A549 (cell line): ENCODE measurements around the gene PCSK6. TPM values are rescaled to one million over a fixed set of nuclear protein-coding genes. Genes with fewer than 3 reads are reported as not detected.

Source experiments
- ATAC-seq, 2 experiments: fragments of 200-7000 bp in 1 of 2; fragments of >200 bp in 1 of 2; cut with Nextera tagmentation in 1 of 2; cut with Tn5 transposase in 1 of 2; 3 replicates each; pipeline versions ENCODE4 v1.8.0 to v1.9.1; 2018 to 2020; ENCODE audit warnings: mild to moderate bottlenecking in 1 of 2, moderate library complexity in 1 of 2
- CTCF ChIA-PET: fragments of 300-600 bp; sonication (Branson Sonifier 250); formaldehyde crosslinking; extraction: SDS; loops from one replicate; lab custom pipeline; 2021; ENCODE audit warnings: antibody characterized with exemption, inconsistent platforms; lab: Yijun Ruan, JAX
- POLR2A ChIA-PET: fragments of 350-600 bp; formaldehyde crosslinking; extraction: SDS; loops from one replicate; lab custom pipeline; 2021; ENCODE audit warnings: antibody characterized with exemption, inconsistent platforms; lab: Yijun Ruan, JAX
- DNase-seq, 2 experiments: peaks; one replicate each; pipeline versions ENCODE4 v3.0.0 to v3.0.0-alpha.2; 2011 to 2016; ENCODE audit warnings: low read depth in 1 of 2, low spot score in 1 of 2
- FAIRE-seq: peaks from 2 replicates; lab custom pipeline; 2011; peaks lifted over from hg19 to GRCh38; lab: Jason Lieb, UNC
- H3K27ac ChIP-seq, 2 experiments: fragments of >200 bp; sonication (Bioruptor Twin); formaldehyde crosslinking; 3 replicates each; pipeline ENCODE4 v1.5.1; 2016 to 2017
- H3K4me1 ChIP-seq: fragments of >200 bp; sonication (Bioruptor Twin); formaldehyde crosslinking; 3 replicates; pipeline ENCODE4 v1.6.1; 2016
- H3K4me2 ChIP-seq: fragments of >200 bp; sonication (Bioruptor Twin); formaldehyde crosslinking; 3 replicates; pipeline ENCODE4 v1.6.1; 2016
- H3K4me3 ChIP-seq: fragments of >200 bp; sonication (Bioruptor Twin); formaldehyde crosslinking; 3 replicates; pipeline ENCODE4 v1.5.1; 2016
- H3K9me3 ChIP-seq: fragments of >200 bp; sonication (Bioruptor Twin); formaldehyde crosslinking; 3 replicates; pipeline ENCODE4 v1.6.1; 2016
- CBX8 ChIP-seq: fragments of 200-600 bp; sonication (generic); IDR thresholded peaks from 2 replicates; pipeline ENCODE4 v1.6.1; 2016
- CTCF ChIP-seq: fragments of >200 bp; sonication (Bioruptor Twin); formaldehyde crosslinking; IDR thresholded peaks from 3 replicates; pipeline ENCODE4 v1.5.1; 2016
- FOSB ChIP-seq: fragments of 250-450 bp; sonication (Bioruptor Pico); IDR thresholded peaks from 2 replicates; pipeline ENCODE4 v1.5.0; 2020; ENCODE audit warnings: mild to moderate bottlenecking, moderate library complexity
- HOXA7 ChIP-seq: fragments of 250-450 bp; sonication (Bioruptor Pico); IDR thresholded peaks from 2 replicates; pipeline ENCODE4 v1.5.0; 2020; ENCODE audit warnings: mild to moderate bottlenecking, moderate library complexity
- HOXB5 ChIP-seq: fragments of 250-450 bp; sonication (Bioruptor Pico); IDR thresholded peaks from 2 replicates; pipeline ENCODE4 v1.5.0; 2020; ENCODE audit warnings: mild to moderate bottlenecking, moderate library complexity
- KDM5A ChIP-seq: fragments of 200-600 bp; sonication (generic); IDR thresholded peaks from 2 replicates; pipeline ENCODE4 v1.6.1; 2016; ENCODE audit warnings: antibody characterized with exemption, mild to moderate bottlenecking
- PBX3 ChIP-seq: IDR thresholded peaks from 2 replicates; pipeline ENCODE4 v1.6.1; 2012
- PHF8 ChIP-seq: fragments of 200-600 bp; sonication (generic); IDR thresholded peaks from 2 replicates; pipeline ENCODE4 v1.6.1; 2016; ENCODE audit warnings: low read depth, mild to moderate bottlenecking, antibody characterized with exemption, moderate library complexity, borderline replicate concordance
- POLR2AphosphoS2 ChIP-seq: conservative IDR thresholded peaks from 2 replicates; pipeline ENCODE4 v1.6.1; 2012; ENCODE audit warnings: low read length, improper control_type of control experiment, inconsistent platforms
- SREBF2 ChIP-seq: fragments of 450-650 bp; IDR thresholded peaks from 2 replicates; pipeline ENCODE4 v1.6.1; 2014; ENCODE audit warnings: mild to moderate bottlenecking, moderate library complexity
- USF2 ChIP-seq: fragments of 450-650 bp; IDR thresholded peaks from 2 replicates; pipeline ENCODE4 v1.6.1; 2014; ENCODE audit warnings: antibody characterized with exemption
- WGBS: methylation state at CpG from one replicate; pipeline ENCODE4 v1.1.6; 2017; ENCODE audit errors: missing lambda C conversion rate; 5-methylcytosine and 5-hydroxymethylcytosine counted together
- polyA plus RNA-seq, 4 experiments: library from polyadenylated mRNA; depleted of rRNA in 3 of 4; stranded (reverse); fragments of >200 nt; fragmentation: RNase III in 1 of 4; extraction: RNeasy Plus Mini Kit Qiagen cat#74134 plus additional on column Dnase treatment in 1 of 4; gene quantifications; 2 replicates in 3 of 4; 3 replicates in 1 of 4; pipeline ENCODE4 v1.2.3, GENCODE V29; 2011 to 2017
- TF ChIP-seq, protein P1 (sequence below): fragments of 200-600 bp; sonication (generic); IDR thresholded peaks from 2 replicates; pipeline ENCODE4 v1.6.1; 2016; ENCODE audit warnings: antibody characterized with exemption, mild to moderate bottlenecking, moderate library complexity
- TF ChIP-seq, protein P2 (sequence below): IDR thresholded peaks from 2 replicates; pipeline ENCODE4 v1.6.1; 2012

The PCSK6 gene
- polyA plus RNA-seq, 2 of the 4 experiments (the other 2 are of a cell fraction) = 10.0 to 15.2 TPM

GRCh38 chr15:101254157-101255050 lies 235.1 kb downstream of the PCSK6 start:
- Histone ChIP-seq H3K4me1 (peaks cover 20% of the 10 kb centered on the region), H3K9me3 (no peaks in the 10 kb centered on the region), H3K4me2 (no peak overlapping the region)
- WGBS = 81% methylated on average over 11 of the region's 11 CpGs
- ChIA-PET CTCF (interaction anchor here (1.3 to 9.0 kb wide), 7 partner anchors 12 to 337 kb away, joined by 3 to 275 read pairs (median 5); no protein-coding TSS in a partner anchor), POLR2A (no interaction called here)
- no peak for DNase-seq
- TF ChIP-seq, protein P1, sequence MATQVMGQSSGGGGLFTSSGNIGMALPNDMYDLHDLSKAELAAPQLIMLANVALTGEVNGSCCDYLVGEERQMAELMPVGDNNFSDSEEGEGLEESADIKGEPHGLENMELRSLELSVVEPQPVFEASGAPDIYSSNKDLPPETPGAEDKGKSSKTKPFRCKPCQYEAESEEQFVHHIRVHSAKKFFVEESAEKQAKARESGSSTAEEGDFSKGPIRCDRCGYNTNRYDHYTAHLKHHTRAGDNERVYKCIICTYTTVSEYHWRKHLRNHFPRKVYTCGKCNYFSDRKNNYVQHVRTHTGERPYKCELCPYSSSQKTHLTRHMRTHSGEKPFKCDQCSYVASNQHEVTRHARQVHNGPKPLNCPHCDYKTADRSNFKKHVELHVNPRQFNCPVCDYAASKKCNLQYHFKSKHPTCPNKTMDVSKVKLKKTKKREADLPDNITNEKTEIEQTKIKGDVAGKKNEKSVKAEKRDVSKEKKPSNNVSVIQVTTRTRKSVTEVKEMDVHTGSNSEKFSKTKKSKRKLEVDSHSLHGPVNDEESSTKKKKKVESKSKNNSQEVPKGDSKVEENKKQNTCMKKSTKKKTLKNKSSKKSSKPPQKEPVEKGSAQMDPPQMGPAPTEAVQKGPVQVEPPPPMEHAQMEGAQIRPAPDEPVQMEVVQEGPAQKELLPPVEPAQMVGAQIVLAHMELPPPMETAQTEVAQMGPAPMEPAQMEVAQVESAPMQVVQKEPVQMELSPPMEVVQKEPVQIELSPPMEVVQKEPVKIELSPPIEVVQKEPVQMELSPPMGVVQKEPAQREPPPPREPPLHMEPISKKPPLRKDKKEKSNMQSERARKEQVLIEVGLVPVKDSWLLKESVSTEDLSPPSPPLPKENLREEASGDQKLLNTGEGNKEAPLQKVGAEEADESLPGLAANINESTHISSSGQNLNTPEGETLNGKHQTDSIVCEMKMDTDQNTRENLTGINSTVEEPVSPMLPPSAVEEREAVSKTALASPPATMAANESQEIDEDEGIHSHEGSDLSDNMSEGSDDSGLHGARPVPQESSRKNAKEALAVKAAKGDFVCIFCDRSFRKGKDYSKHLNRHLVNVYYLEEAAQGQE = no peak
- TF ChIP-seq HOXA7 (CRISPR knock-in tag) (no peak), POLR2AphosphoS2 (no peak), USF2 (no peak), KDM5A (no peak), CTCF (no peak), SREBF2 (no peak), HOXB5 (CRISPR knock-in tag) (no peak), CBX8 (no peak), FOSB (CRISPR knock-in tag) (no peak), PHF8 (no peak), PBX3 (no peak)
- TF ChIP-seq, protein P2, sequence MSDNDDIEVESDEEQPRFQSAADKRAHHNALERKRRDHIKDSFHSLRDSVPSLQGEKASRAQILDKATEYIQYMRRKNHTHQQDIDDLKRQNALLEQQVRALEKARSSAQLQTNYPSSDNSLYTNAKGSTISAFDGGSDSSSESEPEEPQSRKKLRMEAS = no peak
- TF ChIP-seq, all 56 proteins: peak for 0
- no peak overlapping the region for H3K4me3 ChIP-seq
- ATAC-seq = no peak
- H3K27ac ChIP-seq = no peak overlapping the region
- no peak for FAIRE-seq

Other genes starting within 250 kb of the PCSK6 start
- gene CHSY1, start 237.7 kb downstream of the PCSK6 start, polyA plus RNA-seq (2011; rRNA removed) = 27.9 and 28.1 TPM in 2 replicates
- 16.0 to 17.7 TPM (median 17.4 TPM) in 3 replicates for gene CHSY1, start 237.7 kb downstream of the PCSK6 start, polyA plus RNA-seq (2017; fragmentation: RNase III; extraction: RNeasy Plus Mini Kit Qiagen cat#74134 plus additional on column Dnase treatment)
- 128 and 184 TPM in 2 replicates for gene SELENOS, start 212.2 kb downstream of the PCSK6 start, polyA plus RNA-seq (2011; rRNA removed)
- 90.2 to 97.9 TPM (median 93.9 TPM) in 3 replicates for gene SELENOS, start 212.2 kb downstream of the PCSK6 start, polyA plus RNA-seq (2017; fragmentation: RNase III; extraction: RNeasy Plus Mini Kit Qiagen cat#74134 plus additional on column Dnase treatment)
- gene SNRPA1, start 194.5 kb downstream of the PCSK6 start, polyA plus RNA-seq (2011; rRNA removed) = 127 and 177 TPM in 2 replicates
- gene SNRPA1, start 194.5 kb downstream of the PCSK6 start, polyA plus RNA-seq (2017; fragmentation: RNase III; extraction: RNeasy Plus Mini Kit Qiagen cat#74134 plus additional on column Dnase treatment) = 137 to 142 TPM (median 140 TPM) in 3 replicates
- gene TM2D3, start 162.7 kb upstream of the PCSK6 start, polyA plus RNA-seq (2011; rRNA removed) = 76.6 TPM in 2 replicates
- 37.5 to 40.6 TPM (median 39.6 TPM) in 3 replicates for gene TM2D3, start 162.7 kb upstream of the PCSK6 start, polyA plus RNA-seq (2017; fragmentation: RNase III; extraction: RNeasy Plus Mini Kit Qiagen cat#74134 plus additional on column Dnase treatment)
- gene TARS3, start 234.8 kb upstream of the PCSK6 start, polyA plus RNA-seq (2011; rRNA removed) = 6.7 and 6.8 TPM in 2 replicates
- 9.5 to 11.2 TPM (median 10.1 TPM) in 3 replicates for gene TARS3, start 234.8 kb upstream of the PCSK6 start, polyA plus RNA-seq (2017; fragmentation: RNase III; extraction: RNeasy Plus Mini Kit Qiagen cat#74134 plus additional on column Dnase treatment)